ENCODE measurements around the gene POLE.

POLE gene

DNA sequence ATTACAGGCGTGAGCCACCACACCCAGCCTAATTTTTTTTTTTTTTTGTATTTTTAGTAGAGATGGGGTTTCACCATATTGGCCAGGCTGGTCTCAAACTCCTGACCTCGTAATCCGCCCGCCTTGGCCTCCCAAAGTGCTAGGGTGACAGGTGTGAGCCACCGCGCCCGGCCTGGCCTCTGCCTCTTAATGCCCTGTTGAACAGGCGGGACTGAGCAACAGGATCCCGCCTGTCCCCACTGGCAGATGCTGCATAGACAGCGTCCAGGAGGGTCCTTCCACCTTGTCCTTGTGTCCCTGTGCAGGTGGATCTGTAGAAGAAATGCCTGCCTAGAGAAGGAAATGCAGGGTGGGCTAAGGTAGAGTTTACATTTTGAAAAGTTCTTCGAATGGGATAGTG lies 29.2 kb upstream of the POLE start:
- H3K36me3 ChIP-seq (ENCODE audit: insufficient read depth, low read length), result peaks cover 43% of the 10 kb centered on the region; the same call in 1 of the 2 replicates
- H3K27me3 ChIP-seq (ENCODE audit: insufficient read depth, low read length, poor library complexity, severe bottlenecking), result no peaks in the 10 kb centered on the region
- no peak overlapping the region for H3K4me3 ChIP-seq (ENCODE audit: low read length, poor library complexity, severe bottlenecking)
- H3K79me2 ChIP-seq (ENCODE audit: insufficient read depth, low read length), result peaks cover 35% of the 10 kb centered on the region
- no peak overlapping the region for H3K9ac ChIP-seq (ENCODE audit: low read depth, low read length, poor library complexity, severe bottlenecking)
- no peak overlapping the region for H2AFZ ChIP-seq (ENCODE audit: low read length)
- H3K9me3 ChIP-seq (ENCODE audit: insufficient read depth, low read depth, low read length), result no peaks in the 10 kb centered on the region
- TF ChIP-seq EZH2phosphoT487 (IDR thresholded peaks at IDR 0.05; ENCODE audit: borderline replicate concordance) (no peak), CTCF (conservative IDR thresholded peaks at IDR 0.05; ENCODE audit: low read length) (no peak)
- H3F3A ChIP-seq (ENCODE audit: low read depth), result no peaks in the 10 kb centered on the region
- H4K20me1 ChIP-seq (ENCODE audit: insufficient read depth, low read length, poor library complexity, severe bottlenecking), result peaks cover 16% of the 10 kb centered on the region
- H3K9me2 ChIP-seq (replicated peaks; ENCODE audit: low read depth, low read length), result no peaks in the 10 kb centered on the region
- H3K4me2 ChIP-seq (ENCODE audit: low read depth, low read length, poor library complexity, severe bottlenecking), result no peak overlapping the region
- H3K4me1 ChIP-seq (ENCODE audit: insufficient read depth, low read length, poor library complexity, severe bottlenecking), result peaks cover 14% of the 10 kb centered on the region

DNA sequence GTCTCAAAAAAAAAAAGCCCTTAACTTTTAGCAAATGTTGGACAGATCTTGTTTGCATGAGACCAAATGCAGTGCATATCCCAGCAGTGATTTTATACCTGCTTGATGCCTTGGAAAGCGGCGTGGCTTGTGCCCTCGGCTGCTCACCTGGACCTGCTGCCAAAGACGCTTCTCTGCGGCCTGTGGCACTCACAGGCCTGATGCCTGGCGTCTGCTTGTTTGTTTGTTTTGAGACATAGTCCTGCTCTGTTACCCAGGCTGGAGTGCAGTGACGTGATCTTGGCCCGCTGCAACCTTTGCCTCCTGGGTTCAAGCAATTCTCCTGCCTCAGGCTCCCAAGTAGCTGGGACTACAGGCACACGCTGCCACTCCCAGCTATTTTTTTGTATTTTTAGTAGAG lies 28.7 kb upstream of the POLE start:
- H3K36me3 ChIP-seq (ENCODE audit: insufficient read depth, low read length), result peaks cover 38% of the 10 kb centered on the region; the same call in 1 of the 2 replicates
- no peaks in the 10 kb centered on the region for H3K27me3 ChIP-seq (ENCODE audit: insufficient read depth, low read length, poor library complexity, severe bottlenecking)
- peaks cover 40% of the 10 kb centered on the region for H3K79me2 ChIP-seq (ENCODE audit: insufficient read depth, low read length)
- no peak overlapping the region for H3K9ac ChIP-seq (ENCODE audit: low read depth, low read length, poor library complexity, severe bottlenecking)
- H4K20me1 ChIP-seq (ENCODE audit: insufficient read depth, low read length, poor library complexity, severe bottlenecking), result peaks cover 19% of the 10 kb centered on the region
- H3K9me3 ChIP-seq (ENCODE audit: insufficient read depth, low read depth, low read length), result no peaks in the 10 kb centered on the region
- TF ChIP-seq CTCF (conservative IDR thresholded peaks at IDR 0.05; ENCODE audit: low read length), result no peak
- TF ChIP-seq EZH2phosphoT487 (IDR thresholded peaks at IDR 0.05; ENCODE audit: borderline replicate concordance), result no peak
- H3K4me2 ChIP-seq (ENCODE audit: low read depth, low read length, poor library complexity, severe bottlenecking), result no peak overlapping the region
- no peak overlapping the region for H3K4me3 ChIP-seq (ENCODE audit: low read length, poor library complexity, severe bottlenecking)
- H3F3A ChIP-seq (ENCODE audit: low read depth), result no peaks in the 10 kb centered on the region
- no peak overlapping the region for H2AFZ ChIP-seq (ENCODE audit: low read length)
- H3K9me2 ChIP-seq (replicated peaks; ENCODE audit: low read depth, low read length), result no peaks in the 10 kb centered on the region
- peaks cover 14% of the 10 kb centered on the region for H3K4me1 ChIP-seq (ENCODE audit: insufficient read depth, low read length, poor library complexity, severe bottlenecking)

GRCh38 chr12:132713123-132713522 lies 26.0 kb upstream of the POLE start:
- H3K4me2 ChIP-seq (ENCODE audit: low read depth, low read length, poor library complexity, severe bottlenecking), result peak overlapping the region; percentile 79
- H4K20me1 ChIP-seq (ENCODE audit: insufficient read depth, low read length, poor library complexity, severe bottlenecking), result peaks cover 19% of the 10 kb centered on the region
- no peaks in the 10 kb centered on the region for H3K9me2 ChIP-seq (replicated peaks; ENCODE audit: low read depth, low read length)
- peaks cover 18% of the 10 kb centered on the region; the same call in 1 of the 2 replicates for H3K36me3 ChIP-seq (ENCODE audit: insufficient read depth, low read length)
- H3K9ac ChIP-seq (ENCODE audit: low read depth, low read length, poor library complexity, severe bottlenecking), result peak overlapping the region; percentile 36
- no peaks in the 10 kb centered on the region for H3K9me3 ChIP-seq (ENCODE audit: insufficient read depth, low read depth, low read length)
- H3K4me3 ChIP-seq (ENCODE audit: low read length, poor library complexity, severe bottlenecking), result no peak overlapping the region
- no peak overlapping the region for H2AFZ ChIP-seq (ENCODE audit: low read length)
- H3K79me2 ChIP-seq (ENCODE audit: insufficient read depth, low read length), result peaks cover 51% of the 10 kb centered on the region
- H3F3A ChIP-seq (ENCODE audit: low read depth), result no peaks in the 10 kb centered on the region
- TF ChIP-seq EZH2phosphoT487 (IDR thresholded peaks at IDR 0.05; ENCODE audit: borderline replicate concordance) (no peak), CTCF (conservative IDR thresholded peaks at IDR 0.05; ENCODE audit: low read length) (no peak)
- no peaks in the 10 kb centered on the region for H3K27me3 ChIP-seq (ENCODE audit: insufficient read depth, low read length, poor library complexity, severe bottlenecking)
- peaks cover 14% of the 10 kb centered on the region for H3K4me1 ChIP-seq (ENCODE audit: insufficient read depth, low read length, poor library complexity, severe bottlenecking)
